ENCODE results near the gene HMGN3.

Gene HMGN3

GRCh38 chr6:79234150-79235022 lies at the start of gene HMGN3:
Gene HMGN3, minus strand, starts transcription at chr6:79234682.
- POLR2A ChIA-PET (ENCODE audit: low non-redundant PET), result no interaction called here
- no peak for TF ChIP-seq CTCF (conservative IDR thresholded peaks at IDR 0.05; ENCODE audit: low read depth)
- peak; percentile 86 for DNase-seq (ENCODE audit: low spot score)
- CTCF ChIA-PET, result no interaction called here
- peak within 1 kb of the TSS; percentile 87 for H3K27ac ChIP-seq

- DNase-seq (ENCODE audit: low spot score), result no peak
Measured at GRCh38 chr6:79280756-79281155, 46.3 kb upstream of the HMGN3 start.

GRCh38 chr6:79277109-79277508 lies 42.6 kb upstream of the HMGN3 start:
- ChIA-PET CTCF (interaction anchor here (0.7 kb wide), 1 partner anchor 354 kb away, joined by 4 read pairs; the partner anchor contains the start of gene SH3BGRL2), POLR2A (ENCODE audit: low non-redundant PET) (no interaction called here)
- peak; percentile 15 for DNase-seq (ENCODE audit: low spot score)
- no peak for TF ChIP-seq CTCF (conservative IDR thresholded peaks at IDR 0.05; ENCODE audit: low read depth)
- H3K27ac ChIP-seq, result no peak overlapping the region

More at GRCh38 chr6:79280756-79281155, 46.3 kb upstream of the HMGN3 start:
- CTCF ChIA-PET, result no interaction called here
- no peak for TF ChIP-seq CTCF (conservative IDR thresholded peaks at IDR 0.05; ENCODE audit: low read depth)
- H3K27ac ChIP-seq, result no peak overlapping the region
- POLR2A ChIA-PET (ENCODE audit: low non-redundant PET), result no interaction called here

- POLR2A ChIA-PET (ENCODE audit: low non-redundant PET), result no interaction called here
- CTCF ChIA-PET, result no interaction called here
- H3K27ac ChIP-seq, result no peak overlapping the region
- TF ChIP-seq CTCF (conservative IDR thresholded peaks at IDR 0.05; ENCODE audit: low read depth), result no peak
- no peak for DNase-seq (ENCODE audit: low spot score)
Measured at GRCh38 chr6:79269877-79270276, 35.4 kb upstream of the HMGN3 start.

GRCh38 chr6:79267128-79267527 lies 32.6 kb upstream of the HMGN3 start:
- CTCF ChIA-PET, result no interaction called here
- H3K27ac ChIP-seq, result no peak overlapping the region
- no peak for DNase-seq (ENCODE audit: low spot score)
- TF ChIP-seq CTCF (conservative IDR thresholded peaks at IDR 0.05; ENCODE audit: low read depth), result no peak
- POLR2A ChIA-PET (ENCODE audit: low non-redundant PET), result no interaction called here

- CTCF ChIA-PET, result no interaction called here
- no peak for DNase-seq (ENCODE audit: low spot score)
- no peak overlapping the region for H3K27ac ChIP-seq
- POLR2A ChIA-PET (ENCODE audit: low non-redundant PET), result no interaction called here
- no peak for TF ChIP-seq CTCF (conservative IDR thresholded peaks at IDR 0.05; ENCODE audit: low read depth)
Measured at GRCh38 chr6:79266051-79266450, 31.6 kb upstream of the HMGN3 start.
